HG03520 (cell line): ENCODE measurements around the gene XCL2.
"Not testable (repeated sequence)": the region's sequence is repeated elsewhere in the genome, so short reads cannot be mapped to it uniquely, and the experiment has no call there.

Experiments
- ATAC-seq: cut with Tn5 transposase; IDR thresholded peaks from one replicate; pipeline ENCODE4 v1.9.1; 2021; ENCODE audit warnings: mild to moderate bottlenecking, moderate library complexity; ENCODE audit not compliant: unreplicated experiment

Gene XCL2

DNA sequence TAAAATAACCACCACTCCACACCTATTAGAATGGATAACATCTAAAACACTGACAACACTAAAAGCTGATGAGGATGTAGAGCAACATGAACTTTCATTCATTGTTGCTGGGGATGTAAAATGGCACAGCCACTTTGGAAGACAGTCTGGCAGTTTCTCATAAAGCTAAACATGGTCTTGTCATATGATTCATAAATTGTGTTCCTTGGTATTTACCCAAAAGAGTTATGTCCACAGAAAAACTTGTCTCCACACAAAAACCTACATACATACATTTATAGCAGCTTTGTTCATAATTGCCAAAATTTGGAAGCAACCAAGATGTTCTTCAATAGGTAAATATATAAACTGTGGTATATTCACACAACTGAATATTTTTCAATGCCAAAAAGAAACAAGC lies 16.6 kb upstream of the XCL2 start:
- no peak for ATAC-seq

DNA sequence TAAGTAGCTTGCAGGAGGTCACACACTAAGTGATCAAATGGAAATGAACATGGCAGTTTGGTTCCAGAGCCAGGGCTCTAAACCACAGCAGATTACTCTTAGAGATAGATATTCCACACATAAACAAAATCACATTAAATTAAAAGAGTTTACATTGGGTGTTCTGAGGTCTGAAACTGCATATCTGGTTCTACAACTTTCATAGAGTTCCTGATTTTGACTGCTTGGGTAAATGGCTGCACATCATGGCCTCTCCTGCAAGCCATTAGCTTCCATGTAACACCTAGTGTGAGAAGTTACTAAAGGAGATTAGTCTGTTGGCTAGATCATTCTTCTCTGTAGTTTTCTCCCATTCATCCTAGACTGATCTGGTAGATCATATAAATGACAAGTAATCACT lies 12.8 kb upstream of the XCL2 start:
- no peak for ATAC-seq

- no peak for ATAC-seq
Measured at GRCh38 chr1:168555508-168556046, 11.8 kb upstream of the XCL2 start.

- no peak for ATAC-seq
Measured at GRCh38 chr1:168554603-168555483, 11.0 kb upstream of the XCL2 start.

DNA sequence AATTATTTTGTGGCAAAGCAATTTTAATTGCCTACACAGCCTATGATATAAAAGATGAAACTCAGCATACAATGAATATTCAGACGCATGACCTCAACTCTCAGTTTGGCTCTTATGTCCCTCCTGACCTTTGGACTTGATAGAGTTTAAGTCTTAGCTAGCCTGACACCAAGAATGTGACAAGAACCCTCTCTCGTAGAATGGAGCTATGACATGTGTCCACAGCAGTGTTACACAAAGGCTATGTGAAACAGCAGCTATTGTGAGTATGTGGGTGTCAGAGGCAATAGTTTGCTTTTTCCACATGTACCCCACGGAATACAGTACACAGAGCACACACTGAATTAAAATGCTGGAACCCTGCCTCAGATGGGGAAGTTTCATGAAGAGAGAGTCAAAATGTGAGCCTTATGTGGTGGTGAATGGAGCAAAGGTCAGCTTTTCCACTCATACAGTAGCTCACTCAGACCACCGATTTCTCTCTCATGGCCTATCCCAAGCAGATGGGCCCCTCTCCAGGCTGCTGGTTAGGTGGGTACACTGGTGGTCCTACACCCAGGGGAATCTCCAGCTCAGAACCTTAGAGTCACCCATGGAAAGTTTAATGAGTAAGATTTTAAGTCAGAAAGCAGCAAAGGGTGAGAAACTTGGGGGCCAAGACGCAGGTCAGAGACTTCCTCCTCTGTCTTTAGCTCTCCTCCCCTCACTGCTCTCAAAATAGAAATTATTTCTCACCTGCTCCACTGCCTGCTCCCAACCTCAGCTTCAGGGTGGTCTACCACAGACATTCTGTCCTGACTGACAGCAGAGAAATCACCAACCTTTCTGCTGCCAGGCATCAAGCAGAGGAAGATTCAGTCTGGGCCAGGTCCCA lies 10.1 kb upstream of the XCL2 start:
- ATAC-seq: no peak

- ATAC-seq: no peak
Measured at GRCh38 chr1:168552961-168553360, 9.2 kb upstream of the XCL2 start.

- no peak for ATAC-seq
Measured at GRCh38 chr1:168551688-168552087, 7.9 kb upstream of the XCL2 start.

- ATAC-seq: no peak
Measured at GRCh38 chr1:168550971-168551370, 7.2 kb upstream of the XCL2 start.

GRCh38 chr1:168546553-168546895 lies 2.7 kb upstream of the XCL2 start:
- ATAC-seq: not testable (repeated sequence)

GRCh38 chr1:168545678-168546552 lies 2.1 kb upstream of the XCL2 start:
- not testable (repeated sequence) for ATAC-seq

- not testable (repeated sequence) for ATAC-seq
Measured at GRCh38 chr1:168542978-168543377, 819 bp downstream of the XCL2 start.

GRCh38 chr1:168540798-168541197 lies 3.0 kb downstream of the XCL2 start:
- ATAC-seq: not testable (repeated sequence)

- ATAC-seq: no peak
Measured at GRCh38 chr1:168535536-168535935, 8.3 kb downstream of the XCL2 start.

- no peak for ATAC-seq
Measured at GRCh38 chr1:168531615-168532345, 12.0 kb downstream of the XCL2 start.

GRCh38 chr1:168529518-168529917 lies 14.3 kb downstream of the XCL2 start:
- ATAC-seq: no peak

DNA sequence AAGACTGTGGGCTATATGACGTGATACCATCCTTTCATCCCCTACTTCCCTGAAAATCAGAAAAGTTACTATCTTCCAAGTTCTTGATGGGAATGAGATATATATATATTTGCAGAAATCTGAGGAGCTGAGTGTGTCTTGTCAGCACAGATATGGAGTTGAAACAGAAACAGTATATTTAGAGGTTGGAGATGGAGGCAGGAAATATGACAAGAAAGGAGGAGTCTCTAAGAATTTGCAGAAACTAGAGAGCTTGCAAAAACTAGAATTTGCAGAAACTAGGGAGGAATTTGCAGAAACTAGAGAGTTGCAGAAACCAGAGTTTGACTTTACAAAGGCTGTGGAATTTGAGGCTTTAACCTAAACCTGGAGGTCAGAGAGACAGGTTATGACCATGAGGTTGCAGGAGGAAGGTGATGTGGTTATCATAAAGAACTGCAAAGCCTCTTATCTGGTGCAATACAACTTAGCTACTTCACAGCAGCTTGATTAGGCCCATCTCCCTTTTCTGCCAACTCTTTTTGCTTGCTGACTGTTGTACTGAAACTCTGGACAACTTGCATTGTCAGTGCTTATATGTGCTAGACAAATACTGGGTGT lies 22.3 kb downstream of the XCL2 start:
- ATAC-seq: no peak

- no peak for ATAC-seq
Measured at GRCh38 chr1:168520832-168521231, 23.0 kb downstream of the XCL2 start.

DNA sequence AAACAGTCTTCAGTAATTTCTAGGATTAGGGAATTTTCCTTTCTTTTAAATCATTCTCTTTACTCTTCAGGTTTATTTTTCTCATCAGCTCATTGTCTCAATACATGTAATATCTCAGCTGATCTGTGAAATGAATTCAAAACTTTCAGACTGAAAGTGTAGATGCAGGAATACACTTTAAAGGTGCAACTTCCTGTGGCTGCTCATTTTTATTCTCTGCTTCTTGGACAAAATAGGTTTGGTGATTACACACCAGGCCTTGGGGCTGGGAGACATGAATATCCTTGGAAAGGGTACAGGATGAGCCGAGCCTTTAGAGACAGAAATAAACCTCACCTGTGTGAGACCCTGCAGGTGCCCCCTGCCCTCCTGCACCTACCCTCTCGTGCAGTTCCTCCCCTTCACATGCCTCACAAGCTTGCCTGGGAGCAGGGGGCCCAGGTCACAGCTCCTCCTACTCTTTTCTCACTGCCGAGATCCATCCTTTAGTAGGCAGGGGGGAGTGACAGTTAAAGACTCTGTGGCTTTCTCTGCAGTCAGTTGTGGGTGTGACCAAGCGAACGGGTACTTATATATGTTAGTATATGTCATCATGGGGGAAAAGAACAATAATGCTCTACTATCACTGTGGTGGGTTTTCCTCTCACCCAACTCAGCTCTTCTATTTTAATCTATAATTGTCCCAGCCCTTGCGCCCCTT lies 23.6 kb downstream of the XCL2 start:
- ATAC-seq: no peak

- ATAC-seq: no peak
Measured at GRCh38 chr1:168518813-168519212, 25.0 kb downstream of the XCL2 start.
